Measurements from ENCODE around the gene ZSCAN23. TPM values are rescaled to one million over a fixed set of nuclear protein-coding genes. Genes with fewer than 3 reads are reported as not detected.
A peak's percentile ranks its signal among the peaks of the same experiment; 100 is the strongest.

The ZSCAN23 gene
- total and polyA plus RNA-seq, 9 of the 15 experiments (the other 6 are each of a cell fraction or from before 2014, with no cell fraction given): 0.05 to 0.29 (median 0.21) TPM; not detected in 1

DNA sequence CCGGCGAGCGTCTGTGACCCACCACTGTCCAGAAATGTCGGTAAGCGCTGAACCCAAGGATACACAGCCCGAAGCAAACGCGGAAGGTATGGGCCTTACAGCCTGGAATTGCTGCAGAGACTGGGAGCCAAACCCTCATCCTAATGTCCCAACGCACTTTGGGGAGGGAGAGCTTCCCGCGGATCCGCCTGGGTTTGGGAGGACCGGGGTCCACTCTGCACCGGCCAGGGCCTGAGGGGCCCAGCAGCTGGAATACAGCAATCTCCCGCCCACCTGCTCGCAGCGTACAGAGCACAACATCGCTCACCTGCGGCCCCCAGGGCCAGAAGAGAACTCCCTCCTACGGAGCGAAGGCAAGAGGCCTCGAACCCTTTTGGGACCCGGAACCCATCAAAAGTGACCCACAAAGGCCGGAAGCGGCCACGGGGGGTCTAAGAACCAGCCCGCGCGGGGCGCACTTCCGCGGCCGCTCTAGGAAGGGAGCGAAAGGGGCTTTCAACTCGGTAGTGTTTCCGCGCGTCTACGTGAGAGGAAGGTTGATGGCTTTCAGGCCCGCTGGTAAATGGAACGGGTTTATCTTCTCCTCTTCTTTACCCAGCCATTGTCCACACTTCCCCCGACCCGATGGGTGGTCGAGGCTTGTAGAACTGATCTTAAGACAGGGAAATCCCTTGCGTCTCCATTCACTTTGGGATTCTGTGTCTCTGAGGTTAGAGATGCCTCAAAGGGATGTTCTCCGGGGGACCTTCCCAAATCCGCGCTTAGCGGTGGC, 43.8 kb downstream of the ZSCAN23 start, which contains the start of gene ZSCAN12 (continued):
- TF ChIP-seq ZNF583 (CRISPR knock-in tag; IDR thresholded peaks at IDR 0.05) (peak; percentile 70; the same call in 1 of the 2 replicates), YBX1 (IDR thresholded peaks at IDR 0.05) (no peak), ARID2 (IDR thresholded peaks at IDR 0.05) (no peak), DPF2 (IDR thresholded peaks at IDR 0.05) (peak; percentile 57), SETDB1 (IDR thresholded peaks at IDR 0.05; ENCODE audit: low read length) (peak; percentile 27), SOX6 (IDR thresholded peaks at IDR 0.05) (peak; percentile 85), RAD21 (CRISPR knock-in tag; conservative IDR thresholded peaks at IDR 0.05 in 1 of 2, IDR thresholded peaks at IDR 0.05 in 1 of 2) (peak; percentile 37 to 47), HLTF (IDR thresholded peaks at IDR 0.05) (peak; percentile 79; the same call in 1 of the 2 replicates), GTF2E2 (tag; IDR thresholded peaks at IDR 0.05) (peak; percentile 96), TCF3 (CRISPR knock-in tag; IDR thresholded peaks at IDR 0.05) (no peak; the same call in 1 of the 2 replicates), ZNF23 (CRISPR knock-in tag; IDR thresholded peaks at IDR 0.05) (no peak), POLR2AphosphoS2 (IDR thresholded peaks at IDR 0.05; ENCODE audit: low read length) (peak; percentile 89; the same call in 1 of the 2 replicates), SMARCE1 (IDR thresholded peaks at IDR 0.05) (peak; percentile 50; the same call in 1 of the 2 replicates)
- TF ChIP-seq, protein P1, sequence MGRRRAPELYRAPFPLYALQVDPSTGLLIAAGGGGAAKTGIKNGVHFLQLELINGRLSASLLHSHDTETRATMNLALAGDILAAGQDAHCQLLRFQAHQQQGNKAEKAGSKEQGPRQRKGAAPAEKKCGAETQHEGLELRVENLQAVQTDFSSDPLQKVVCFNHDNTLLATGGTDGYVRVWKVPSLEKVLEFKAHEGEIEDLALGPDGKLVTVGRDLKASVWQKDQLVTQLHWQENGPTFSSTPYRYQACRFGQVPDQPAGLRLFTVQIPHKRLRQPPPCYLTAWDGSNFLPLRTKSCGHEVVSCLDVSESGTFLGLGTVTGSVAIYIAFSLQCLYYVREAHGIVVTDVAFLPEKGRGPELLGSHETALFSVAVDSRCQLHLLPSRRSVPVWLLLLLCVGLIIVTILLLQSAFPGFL (CRISPR knock-in tag; IDR thresholded peaks at IDR 0.05): peak; percentile 98
- TF ChIP-seq, protein P2, sequence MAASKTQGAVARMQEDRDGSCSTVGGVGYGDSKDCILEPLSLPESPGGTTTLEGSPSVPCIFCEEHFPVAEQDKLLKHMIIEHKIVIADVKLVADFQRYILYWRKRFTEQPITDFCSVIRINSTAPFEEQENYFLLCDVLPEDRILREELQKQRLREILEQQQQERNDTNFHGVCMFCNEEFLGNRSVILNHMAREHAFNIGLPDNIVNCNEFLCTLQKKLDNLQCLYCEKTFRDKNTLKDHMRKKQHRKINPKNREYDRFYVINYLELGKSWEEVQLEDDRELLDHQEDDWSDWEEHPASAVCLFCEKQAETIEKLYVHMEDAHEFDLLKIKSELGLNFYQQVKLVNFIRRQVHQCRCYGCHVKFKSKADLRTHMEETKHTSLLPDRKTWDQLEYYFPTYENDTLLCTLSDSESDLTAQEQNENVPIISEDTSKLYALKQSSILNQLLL (CRISPR knock-in tag; IDR thresholded peaks at IDR 0.05; ENCODE audit: borderline replicate concordance): no peak
- TF ChIP-seq, protein P3, sequence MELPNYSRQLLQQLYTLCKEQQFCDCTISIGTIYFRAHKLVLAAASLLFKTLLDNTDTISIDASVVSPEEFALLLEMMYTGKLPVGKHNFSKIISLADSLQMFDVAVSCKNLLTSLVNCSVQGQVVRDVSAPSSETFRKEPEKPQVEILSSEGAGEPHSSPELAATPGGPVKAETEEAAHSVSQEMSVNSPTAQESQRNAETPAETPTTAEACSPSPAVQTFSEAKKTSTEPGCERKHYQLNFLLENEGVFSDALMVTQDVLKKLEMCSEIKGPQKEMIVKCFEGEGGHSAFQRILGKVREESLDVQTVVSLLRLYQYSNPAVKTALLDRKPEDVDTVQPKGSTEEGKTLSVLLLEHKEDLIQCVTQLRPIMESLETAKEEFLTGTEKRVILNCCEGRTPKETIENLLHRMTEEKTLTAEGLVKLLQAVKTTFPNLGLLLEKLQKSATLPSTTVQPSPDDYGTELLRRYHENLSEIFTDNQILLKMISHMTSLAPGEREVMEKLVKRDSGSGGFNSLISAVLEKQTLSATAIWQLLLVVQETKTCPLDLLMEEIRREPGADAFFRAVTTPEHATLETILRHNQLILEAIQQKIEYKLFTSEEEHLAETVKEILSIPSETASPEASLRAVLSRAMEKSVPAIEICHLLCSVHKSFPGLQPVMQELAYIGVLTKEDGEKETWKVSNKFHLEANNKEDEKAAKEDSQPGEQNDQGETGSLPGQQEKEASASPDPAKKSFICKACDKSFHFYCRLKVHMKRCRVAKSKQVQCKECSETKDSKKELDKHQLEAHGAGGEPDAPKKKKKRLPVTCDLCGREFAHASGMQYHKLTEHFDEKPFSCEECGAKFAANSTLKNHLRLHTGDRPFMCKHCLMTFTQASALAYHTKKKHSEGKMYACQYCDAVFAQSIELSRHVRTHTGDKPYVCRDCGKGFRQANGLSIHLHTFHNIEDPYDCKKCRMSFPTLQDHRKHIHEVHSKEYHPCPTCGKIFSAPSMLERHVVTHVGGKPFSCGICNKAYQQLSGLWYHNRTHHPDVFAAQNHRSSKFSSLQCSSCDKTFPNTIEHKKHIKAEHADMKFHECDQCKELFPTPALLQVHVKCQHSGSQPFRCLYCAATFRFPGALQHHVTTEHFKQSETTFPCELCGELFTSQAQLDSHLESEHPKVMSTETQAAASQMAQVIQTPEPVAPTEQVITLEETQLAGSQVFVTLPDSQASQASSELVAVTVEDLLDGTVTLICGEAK (IDR thresholded peaks at IDR 0.05): peak; percentile 98
- TF ChIP-seq, protein P3 (CRISPR knock-in tag; IDR thresholded peaks at IDR 0.05): no peak
